WTC11 (cell line): ENCODE measurements around the gene PPP2R3A. TPM values are rescaled to one million over a fixed set of nuclear protein-coding genes. Genes with fewer than 3 reads are reported as not detected.

Source experiments
- ATAC-seq: fragments of 200-7000 bp; cut with Tn5 transposase; 2 replicates; pipeline ENCODE4 v1.10.0; 2021; ENCODE audit warnings: mild to moderate bottlenecking, moderate library complexity
- CTCF ChIA-PET: fragments of 300-600 bp; sonication (Branson Sonifier 250); formaldehyde crosslinking; loops from one replicate; lab custom pipeline; 2021; ENCODE audit warnings: antibody characterized with exemption; lab: Charles Lee
- POLR2A ChIA-PET: fragments of 350-600 bp; sonication (Branson Sonifier 250); formaldehyde crosslinking; loops from one replicate; lab custom pipeline; 2021; ENCODE audit warnings: antibody characterized with exemption; lab: Charles Lee
- DNase-seq: peaks from one replicate; pipeline ENCODE4 v3.0.0; 2021; ENCODE audit warnings: low spot score
- H3K27ac Mint-ChIP-seq: 2 replicates; pipeline ENCODE4 v1.8.0; 2021; ENCODE audit warnings: mixed read lengths
- H3K27me3 Mint-ChIP-seq: 2 replicates; pipeline ENCODE4 v1.8.0; 2021; ENCODE audit warnings: low read depth, mild to moderate bottlenecking, moderate library complexity, mixed read lengths
- H3K36me3 Mint-ChIP-seq: 2 replicates; pipeline ENCODE4 v1.8.0; 2021; ENCODE audit warnings: mixed read lengths
- H3K4me1 Mint-ChIP-seq: 2 replicates; pipeline ENCODE4 v1.8.0; 2022; ENCODE audit warnings: mixed read lengths
- H3K4me3 Mint-ChIP-seq: 2 replicates; pipeline ENCODE4 v1.8.0; 2021; ENCODE audit warnings: mild to moderate bottlenecking, moderate library complexity, mixed read lengths
- H3K9me3 Mint-ChIP-seq: 2 replicates; pipeline ENCODE4 v1.8.0; 2021; ENCODE audit warnings: mixed read lengths
- JUN ChIP-seq: sonication (generic); formaldehyde crosslinking; IDR thresholded peaks from 2 replicates; pipeline ENCODE4 v1.8.0; 2023; ENCODE audit warnings: mild to moderate bottlenecking, missing genetic modification reagents
- KAT7 ChIP-seq: sonication (generic); formaldehyde crosslinking; IDR thresholded peaks from 2 replicates; pipeline ENCODE4 v1.8.1; 2023; ENCODE audit warnings: missing genetic modification reagents, mild to moderate bottlenecking, borderline replicate concordance
- RELA ChIP-seq: sonication (generic); formaldehyde crosslinking; IDR thresholded peaks from 2 replicates; pipeline ENCODE4 v1.8.1; 2022; ENCODE audit warnings: missing genetic modification reagents, mild to moderate bottlenecking, borderline replicate concordance
- SP1 ChIP-seq: sonication (generic); formaldehyde crosslinking; conservative IDR thresholded peaks from 2 replicates; pipeline ENCODE4 v1.8.1; 2022; ENCODE audit warnings: missing genetic modification reagents
- ZNF232 ChIP-seq: sonication (generic); formaldehyde crosslinking; IDR thresholded peaks from 2 replicates; pipeline ENCODE4 v1.8.0; 2022; ENCODE audit warnings: mild to moderate bottlenecking, missing genetic modification reagents
- ZNF281 ChIP-seq: sonication (generic); formaldehyde crosslinking; IDR thresholded peaks from 2 replicates; pipeline ENCODE4 v1.8.0; 2023; ENCODE audit warnings: mild to moderate bottlenecking, missing genetic modification reagents
- ZNF423 ChIP-seq: fragments of 250-450 bp; sonication (Bioruptor Pico); IDR thresholded peaks from 2 replicates; pipeline ENCODE4 v2.1.2; 2022; ENCODE audit warnings: mild to moderate bottlenecking, moderate library complexity
- total RNA-seq: library from RNA; stranded (reverse); gene quantifications from 3 replicates; pipeline ENCODE4 v1.2.3, GENCODE V29; 2021
- TF ChIP-seq, protein P1 (sequence below): fragments of 250-450 bp; sonication (Bioruptor Pico); conservative IDR thresholded peaks from 2 replicates; pipeline ENCODE4 v1.9.0; 2021; ENCODE audit warnings: mild to moderate bottlenecking
- TF ChIP-seq, protein P2 (sequence below): fragments of 250-450 bp; sonication (Bioruptor Pico); IDR thresholded peaks from 2 replicates; pipeline ENCODE4 v1.9.0; 2021; ENCODE audit warnings: moderate library complexity, mild to moderate bottlenecking, inconsistent platforms, borderline replicate concordance
- TF ChIP-seq, protein P3 (sequence below): sonication (generic); formaldehyde crosslinking; IDR thresholded peaks from 2 replicates; pipeline ENCODE4 v1.8.1; 2022; ENCODE audit warnings: low read depth, mild to moderate bottlenecking, moderate library complexity, missing genetic modification reagents, borderline replicate concordance

Gene PPP2R3A
- total RNA-seq, 1 experiment from 2014 or later = 13.1 TPM

DNA sequence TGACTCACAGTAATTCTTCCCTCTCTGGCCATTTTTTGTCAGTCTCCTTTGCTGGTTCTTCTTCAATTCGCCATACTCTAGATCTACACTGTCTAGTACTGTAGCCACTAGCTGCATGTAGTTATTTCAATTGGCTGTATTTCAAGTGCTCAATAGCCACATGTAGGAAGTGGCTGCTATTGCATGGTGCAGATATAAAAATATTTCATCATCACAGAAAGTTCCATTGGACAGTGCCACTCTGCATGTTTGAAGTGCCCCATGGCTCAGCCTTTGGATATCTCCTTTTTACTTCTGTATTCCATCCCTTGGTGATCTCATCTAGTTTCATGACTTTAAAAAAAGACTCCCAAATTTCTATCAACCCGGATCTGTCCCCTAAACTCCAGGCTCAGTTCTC, 22.1 kb downstream of the PPP2R3A start:
- Mint-ChIP-seq H3K4me3 (no peak overlapping the region), H3K27me3 (no peaks in the 10 kb centered on the region), H3K36me3 (no peaks in the 10 kb centered on the region), H3K4me1 (peaks cover 12% of the 10 kb centered on the region), H3K27ac (no peak overlapping the region), H3K9me3 (no peaks in the 10 kb centered on the region)
- DNase-seq (no peak), ATAC-seq (no peak)
- ChIA-PET CTCF (no interaction called here), POLR2A (no interaction called here)
- TF ChIP-seq JUN (CRISPR knock-in tag) = no peak
- no peak for TF ChIP-seq SP1 (CRISPR knock-in tag)
- TF ChIP-seq, protein P1, sequence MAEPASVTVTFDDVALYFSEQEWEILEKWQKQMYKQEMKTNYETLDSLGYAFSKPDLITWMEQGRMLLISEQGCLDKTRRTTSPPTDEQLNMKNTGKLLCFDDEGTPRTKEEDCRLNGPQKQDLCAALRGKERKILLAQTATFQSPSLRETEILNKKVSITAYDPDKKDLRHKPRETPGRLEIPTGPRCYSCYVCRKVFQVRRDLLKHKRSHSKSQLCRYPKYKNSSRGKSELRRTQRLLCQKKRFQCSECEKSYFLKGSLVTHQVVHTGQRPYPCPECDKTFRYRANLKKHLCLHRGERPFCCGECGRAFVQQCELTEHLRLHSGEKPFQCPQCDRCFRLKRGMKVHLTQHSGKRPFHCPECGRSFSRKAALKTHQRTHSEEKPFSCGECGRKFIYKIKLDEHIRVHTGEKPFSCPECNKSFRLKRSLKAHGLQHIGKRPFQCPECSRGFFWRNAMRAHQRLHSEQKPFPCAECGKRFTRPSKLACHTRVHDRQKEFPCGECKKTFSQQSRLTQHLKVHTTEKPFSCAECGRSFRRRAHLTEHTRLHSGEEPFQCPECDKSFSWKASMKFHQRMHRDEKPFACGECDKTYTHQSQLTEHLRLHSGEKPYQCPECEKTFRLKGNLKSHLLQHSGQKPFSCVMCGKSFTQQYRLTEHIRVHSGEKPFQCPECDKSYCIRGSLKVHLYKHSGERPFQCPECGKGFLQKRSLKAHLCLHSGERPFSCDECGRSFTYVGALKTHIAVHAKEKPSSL (CRISPR knock-in tag) = no peak
- TF ChIP-seq RELA (CRISPR knock-in tag) = no peak

GRCh38 chr3:135989242-135989641, 23.7 kb downstream of the PPP2R3A start:
- Mint-ChIP-seq H3K4me1 (peaks cover 13% of the 10 kb centered on the region), H3K9me3 (peaks cover 4% of the 10 kb centered on the region), H3K4me3 (no peak overlapping the region), H3K27ac (no peak overlapping the region), H3K27me3 (no peaks in the 10 kb centered on the region), H3K36me3 (no peaks in the 10 kb centered on the region)
- TF ChIP-seq KAT7 (CRISPR knock-in tag) (no peak), ZNF281 (CRISPR knock-in tag) (no peak), ZNF232 (no peak), ZNF423 (CRISPR knock-in tag) (no peak)
- TF ChIP-seq, protein P2, sequence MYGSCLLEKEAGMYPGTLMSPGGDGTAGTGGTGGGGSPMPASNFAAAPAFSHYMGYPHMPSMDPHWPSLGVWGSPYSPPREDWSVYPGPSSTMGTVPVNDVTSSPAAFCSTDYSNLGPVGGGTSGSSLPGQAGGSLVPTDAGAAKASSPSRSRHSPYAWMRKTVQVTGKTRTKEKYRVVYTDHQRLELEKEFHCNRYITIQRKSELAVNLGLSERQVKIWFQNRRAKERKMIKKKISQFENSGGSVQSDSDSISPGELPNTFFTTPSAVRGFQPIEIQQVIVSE = no peak
- TF ChIP-seq, protein P1 (CRISPR knock-in tag) = no peak
- CTCF ChIA-PET = interaction anchor here (1.6 kb wide), 1 partner anchor 53 kb away, joined by 6 read pairs; no protein-coding TSS in a partner anchor
- DNase-seq (no peak), ATAC-seq (no peak)
- POLR2A ChIA-PET = interaction anchor here (0.6 kb wide), 1 partner anchor 12 kb away, joined by 5 read pairs; no protein-coding TSS in a partner anchor

DNA sequence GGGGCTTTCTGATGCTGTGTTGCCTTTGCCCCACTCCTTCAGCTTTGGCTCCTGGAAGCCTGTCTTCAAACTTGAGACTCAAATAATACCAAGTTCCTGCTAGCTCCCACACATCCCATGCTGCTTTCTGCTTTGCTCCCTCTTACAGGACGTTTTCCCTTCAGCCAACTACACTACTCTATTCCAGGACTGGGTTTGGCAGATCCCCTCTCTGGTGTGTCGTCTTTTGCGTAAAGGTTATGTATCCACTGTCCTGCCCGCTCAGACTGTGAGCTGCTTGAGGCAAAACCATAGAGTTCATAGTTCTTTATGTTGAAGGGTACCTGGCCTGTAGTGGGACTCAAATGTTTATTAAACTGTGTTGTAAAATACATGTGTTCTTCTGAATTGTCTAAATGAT, 25.4 kb downstream of the PPP2R3A start:
- no peak overlapping the region for H3K27ac Mint-ChIP-seq
- CTCF ChIA-PET = interaction anchor here (0.8 to 1.6 kb wide), 2 partner anchors 52 to 80 kb away, joined by 3 to 6 read pairs; no protein-coding TSS in a partner anchor
- ATAC-seq (no peak), DNase-seq (no peak)
- no peak overlapping the region for H3K4me3 Mint-ChIP-seq
- no peaks in the 10 kb centered on the region for H3K36me3 Mint-ChIP-seq
- POLR2A ChIA-PET = interaction anchor here (0.8 kb wide), 1 partner anchor 24 kb away, joined by 5 read pairs; no protein-coding TSS in a partner anchor
- peaks cover 4% of the 10 kb centered on the region for H3K9me3 Mint-ChIP-seq
- TF ChIP-seq, protein P3, sequence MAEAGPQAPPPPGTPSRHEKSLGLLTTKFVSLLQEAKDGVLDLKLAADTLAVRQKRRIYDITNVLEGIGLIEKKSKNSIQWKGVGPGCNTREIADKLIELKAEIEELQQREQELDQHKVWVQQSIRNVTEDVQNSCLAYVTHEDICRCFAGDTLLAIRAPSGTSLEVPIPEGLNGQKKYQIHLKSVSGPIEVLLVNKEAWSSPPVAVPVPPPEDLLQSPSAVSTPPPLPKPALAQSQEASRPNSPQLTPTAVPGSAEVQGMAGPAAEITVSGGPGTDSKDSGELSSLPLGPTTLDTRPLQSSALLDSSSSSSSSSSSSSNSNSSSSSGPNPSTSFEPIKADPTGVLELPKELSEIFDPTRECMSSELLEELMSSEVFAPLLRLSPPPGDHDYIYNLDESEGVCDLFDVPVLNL = no peak
- H3K4me1 Mint-ChIP-seq = peaks cover 21% of the 10 kb centered on the region
- H3K27me3 Mint-ChIP-seq = no peaks in the 10 kb centered on the region
